Measurements from ENCODE around the gene RC3H1. TPM values are rescaled to one million over a fixed set of nuclear protein-coding genes. Genes with fewer than 3 reads are reported as not detected.

Gene RC3H1
- total and polyA plus RNA-seq, 9 of the 15 experiments (the other 6 are each of a cell fraction or from before 2014, with no cell fraction given), result 2.4 to 31.7 (median 12.4) TPM

DNA sequence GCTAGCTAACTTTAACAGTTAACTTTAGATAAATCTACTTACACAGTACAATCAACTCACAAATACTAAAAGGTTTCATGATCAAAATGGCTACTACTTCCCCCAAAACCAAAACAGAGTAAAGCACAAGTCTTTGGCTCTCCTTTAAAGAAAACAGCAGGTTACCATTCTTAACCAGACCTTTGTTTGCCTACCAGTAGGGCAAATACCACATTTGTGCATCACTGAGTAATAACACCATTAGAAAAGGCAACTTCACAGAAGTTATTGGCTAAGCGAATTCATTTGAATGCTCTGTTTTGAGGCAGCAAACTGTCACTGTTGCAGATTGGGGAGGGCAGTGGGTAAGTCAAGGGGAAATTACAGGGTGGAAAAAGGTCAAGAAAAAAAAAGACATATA, 87.7 kb downstream of the RC3H1 start:
- H3K9ac ChIP-seq (ENCODE audit: insufficient read depth in 1 of 2, low read depth in 2 of 2, low read length in 2 of 2), result no peak overlapping the region
- BruUV-seq (replicated peaks), result no TSS peak
- no peak overlapping the region for H3K4me3 ChIP-seq
- FAIRE-seq (no peak), DNase-seq (ENCODE audit: extremely low read depth in 1 of 4, low spot score in 3 of 4) (no peak), ATAC-seq (no peak)
- H3K4me2 ChIP-seq (ENCODE audit: insufficient read depth, low read length), result no peak overlapping the region
- WGBS (ENCODE audit: insufficient coverage, low coverage, missing lambda C conversion rate), result 88% methylated on average over 1 of the region's 1 CpG
- H3K36me3 ChIP-seq (ENCODE audit: control insufficient read depth, insufficient read depth, low read length), result peaks cover 58% of the 10 kb centered on the region
- no peak overlapping the region for H3K27ac ChIP-seq (ENCODE audit: extremely low read depth, low read depth, low read length)
- no peaks in the 10 kb centered on the region for H4K20me1 ChIP-seq (replicated peaks; ENCODE audit: control insufficient read depth, insufficient read depth, low read length)
- no peak overlapping the region for H2AFZ ChIP-seq (ENCODE audit: low read depth, low read length)
- CTCF ChIA-PET (ENCODE audit: low intra/inter-chr PET ratio), result no interaction called here
- intact Hi-C loops (cut with micrococcal nuclease), result no loop called here
- no peaks in the 10 kb centered on the region for H3K9me3 ChIP-seq (replicated peaks; ENCODE audit: control insufficient read depth, insufficient read depth, low read depth, low read length)
- H3K79me2 ChIP-seq (ENCODE audit: control insufficient read depth, insufficient read depth, low read length), result no peaks in the 10 kb centered on the region
- no peaks in the 10 kb centered on the region for H3K27me3 ChIP-seq (ENCODE audit: control insufficient read depth in 2 of 2, insufficient read depth in 2 of 2, low read length in 2 of 2)
- in situ Hi-C loops (cut with MboI), result no loop called here
- H3K9me1 ChIP-seq (ENCODE audit: control insufficient read depth, insufficient read depth, low read length), result no peaks in the 10 kb centered on the region
- POLR2A ChIA-PET, result no interaction called here
- H3K4me1 ChIP-seq (replicated peaks in 1 of 2; ENCODE audit: control insufficient read depth in 2 of 2, insufficient read depth in 2 of 2, low read length in 2 of 2), result no peaks in the 10 kb centered on the region
- no peak for TF ChIP-seq RAD51 (IDR thresholded peaks at IDR 0.05; ENCODE audit: borderline replicate concordance, low read depth)
- TF ChIP-seq, protein P1, sequence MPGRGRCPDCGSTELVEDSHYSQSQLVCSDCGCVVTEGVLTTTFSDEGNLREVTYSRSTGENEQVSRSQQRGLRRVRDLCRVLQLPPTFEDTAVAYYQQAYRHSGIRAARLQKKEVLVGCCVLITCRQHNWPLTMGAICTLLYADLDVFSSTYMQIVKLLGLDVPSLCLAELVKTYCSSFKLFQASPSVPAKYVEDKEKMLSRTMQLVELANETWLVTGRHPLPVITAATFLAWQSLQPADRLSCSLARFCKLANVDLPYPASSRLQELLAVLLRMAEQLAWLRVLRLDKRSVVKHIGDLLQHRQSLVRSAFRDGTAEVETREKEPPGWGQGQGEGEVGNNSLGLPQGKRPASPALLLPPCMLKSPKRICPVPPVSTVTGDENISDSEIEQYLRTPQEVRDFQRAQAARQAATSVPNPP (IDR thresholded peaks at IDR 0.05; ENCODE audit: borderline replicate concordance, insufficient read depth, insufficient read length), result no peak
- TF ChIP-seq LCOR (CRISPR knock-in tag; IDR thresholded peaks at IDR 0.05), result no peak
- TF ChIP-seq, protein P2, sequence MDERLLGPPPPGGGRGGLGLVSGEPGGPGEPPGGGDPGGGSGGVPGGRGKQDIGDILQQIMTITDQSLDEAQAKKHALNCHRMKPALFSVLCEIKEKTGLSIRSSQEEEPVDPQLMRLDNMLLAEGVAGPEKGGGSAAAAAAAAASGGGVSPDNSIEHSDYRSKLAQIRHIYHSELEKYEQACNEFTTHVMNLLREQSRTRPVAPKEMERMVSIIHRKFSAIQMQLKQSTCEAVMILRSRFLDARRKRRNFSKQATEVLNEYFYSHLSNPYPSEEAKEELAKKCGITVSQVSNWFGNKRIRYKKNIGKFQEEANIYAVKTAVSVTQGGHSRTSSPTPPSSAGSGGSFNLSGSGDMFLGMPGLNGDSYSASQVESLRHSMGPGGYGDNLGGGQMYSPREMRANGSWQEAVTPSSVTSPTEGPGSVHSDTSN (CRISPR knock-in tag; IDR thresholded peaks at IDR 0.05; ENCODE audit: low read depth), result no peak
- TF ChIP-seq, protein P2 (tag; conservative IDR thresholded peaks at IDR 0.05; ENCODE audit: low read depth), result no peak
- TF ChIP-seq SNRNP70 (optimal IDR thresholded peaks at IDR 0.05; ENCODE audit: low read depth, low read length), result no peak
- no peak for TF ChIP-seq MTA1 (IDR thresholded peaks at IDR 0.05; ENCODE audit: borderline replicate concordance)
- TF ChIP-seq PRPF4 (IDR thresholded peaks at IDR 0.05; ENCODE audit: insufficient read depth, low read depth, low read length, poor library complexity, severe bottlenecking), result no peak
- TF ChIP-seq CBFA2T2 (conservative IDR thresholded peaks at IDR 0.05), result no peak
- no peak for TF ChIP-seq CXXC5 (CRISPR knock-in tag; IDR thresholded peaks at IDR 0.05)
- no peak for TF ChIP-seq TEAD1 (CRISPR knock-in tag; IDR thresholded peaks at IDR 0.05)
- TF ChIP-seq NFE2 (IDR thresholded peaks at IDR 0.05; ENCODE audit: low read depth), result no peak
- TF ChIP-seq SMARCC2 (IDR thresholded peaks at IDR 0.05; ENCODE audit: low read depth), result no peak
- TF ChIP-seq, protein P3, sequence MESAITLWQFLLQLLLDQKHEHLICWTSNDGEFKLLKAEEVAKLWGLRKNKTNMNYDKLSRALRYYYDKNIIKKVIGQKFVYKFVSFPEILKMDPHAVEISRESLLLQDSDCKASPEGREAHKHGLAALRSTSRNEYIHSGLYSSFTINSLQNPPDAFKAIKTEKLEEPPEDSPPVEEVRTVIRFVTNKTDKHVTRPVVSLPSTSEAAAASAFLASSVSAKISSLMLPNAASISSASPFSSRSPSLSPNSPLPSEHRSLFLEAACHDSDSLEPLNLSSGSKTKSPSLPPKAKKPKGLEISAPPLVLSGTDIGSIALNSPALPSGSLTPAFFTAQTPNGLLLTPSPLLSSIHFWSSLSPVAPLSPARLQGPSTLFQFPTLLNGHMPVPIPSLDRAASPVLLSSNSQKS (CRISPR knock-in tag; IDR thresholded peaks at IDR 0.05), result no peak
- no peak for TF ChIP-seq RAD21 (CRISPR knock-in tag; conservative IDR thresholded peaks at IDR 0.05 in 1 of 2, IDR thresholded peaks at IDR 0.05 in 1 of 2)
- TF ChIP-seq TSC22D4 (tag; IDR thresholded peaks at IDR 0.05), result no peak

All from K562 (cell line).